HL-60 (cell line): ENCODE data around the gene DDX55.

Experiments
- DNase-seq, 2 experiments: peaks; one replicate each; pipeline ENCODE4 v3.0.0-alpha.2; 2010 to 2020; ENCODE audit warnings: low read depth in 1 of 2, low spot score in 1 of 2
- H3K27ac ChIP-seq: fragments of 250-450 bp; sonication (Bioruptor Pico); replicated peaks from 2 replicates; pipeline ENCODE4 v1.5.1; 2020; ENCODE audit warnings: mild to moderate bottlenecking, moderate library complexity
- H3K27me3 ChIP-seq: fragments of 250-450 bp; sonication (Bioruptor Pico); 2 replicates; pipeline ENCODE4 v1.5.1; 2021; ENCODE audit warnings: mild to moderate bottlenecking, moderate library complexity; ENCODE audit not compliant: insufficient read depth, poor library complexity, severe bottlenecking
- H3K4me3 ChIP-seq: replicated peaks from 2 replicates; pipeline ENCODE4 v1.5.1; 2011; ENCODE audit warnings: mild to moderate bottlenecking, control low read depth, low read length; ENCODE audit not compliant: insufficient read depth
- GABPA ChIP-seq: IDR thresholded peaks from 2 replicates; pipeline ENCODE4 v1.6.1; 2012; ENCODE audit warnings: low read depth
- POLR2AphosphoS5 ChIP-seq: IDR thresholded peaks from 2 replicates; pipeline ENCODE4 v1.6.1; 2012; ENCODE audit warnings: low read depth
- SPI1 ChIP-seq: IDR thresholded peaks from 2 replicates; pipeline ENCODE4 v1.6.1; 2012; ENCODE audit warnings: low read depth, mild to moderate bottlenecking, borderline replicate concordance
- TF ChIP-seq, protein P1 (sequence below): IDR thresholded peaks from one replicate; pipeline ENCODE4 v1.5.1; 2011; ENCODE audit warnings: low read length, control low read depth, inconsistent platforms; ENCODE audit not compliant: insufficient read depth
- TF ChIP-seq, protein P2 (sequence below): IDR thresholded peaks from 2 replicates; pipeline ENCODE4 v1.6.1; 2012; ENCODE audit warnings: low read depth; ENCODE audit not compliant: insufficient replicate concordance

Gene DDX55

DNA sequence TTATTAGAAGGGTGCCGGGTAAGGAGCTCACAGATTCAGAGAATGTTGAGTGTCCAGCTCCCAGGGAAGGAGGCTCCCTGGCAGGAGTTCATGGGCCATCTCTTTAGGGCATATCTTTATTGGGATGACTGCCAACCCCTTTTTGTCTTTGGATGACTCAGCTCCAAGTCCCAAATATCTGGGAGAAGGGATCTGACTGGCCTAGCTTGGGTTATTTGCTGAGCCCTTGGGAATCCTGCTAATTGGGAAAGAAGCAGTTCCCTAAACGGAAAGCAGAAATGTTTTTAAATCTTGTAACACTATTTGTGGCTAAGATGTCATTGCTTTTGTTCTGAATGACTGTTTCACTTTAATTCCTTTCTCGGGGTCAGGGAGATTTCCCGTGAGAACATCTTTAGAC, 12.6 kb downstream of the DDX55 start:
- no peak for TF ChIP-seq GABPA
- TF ChIP-seq POLR2AphosphoS5, result no peak
- TF ChIP-seq SPI1, result no peak
- TF ChIP-seq, protein P1, sequence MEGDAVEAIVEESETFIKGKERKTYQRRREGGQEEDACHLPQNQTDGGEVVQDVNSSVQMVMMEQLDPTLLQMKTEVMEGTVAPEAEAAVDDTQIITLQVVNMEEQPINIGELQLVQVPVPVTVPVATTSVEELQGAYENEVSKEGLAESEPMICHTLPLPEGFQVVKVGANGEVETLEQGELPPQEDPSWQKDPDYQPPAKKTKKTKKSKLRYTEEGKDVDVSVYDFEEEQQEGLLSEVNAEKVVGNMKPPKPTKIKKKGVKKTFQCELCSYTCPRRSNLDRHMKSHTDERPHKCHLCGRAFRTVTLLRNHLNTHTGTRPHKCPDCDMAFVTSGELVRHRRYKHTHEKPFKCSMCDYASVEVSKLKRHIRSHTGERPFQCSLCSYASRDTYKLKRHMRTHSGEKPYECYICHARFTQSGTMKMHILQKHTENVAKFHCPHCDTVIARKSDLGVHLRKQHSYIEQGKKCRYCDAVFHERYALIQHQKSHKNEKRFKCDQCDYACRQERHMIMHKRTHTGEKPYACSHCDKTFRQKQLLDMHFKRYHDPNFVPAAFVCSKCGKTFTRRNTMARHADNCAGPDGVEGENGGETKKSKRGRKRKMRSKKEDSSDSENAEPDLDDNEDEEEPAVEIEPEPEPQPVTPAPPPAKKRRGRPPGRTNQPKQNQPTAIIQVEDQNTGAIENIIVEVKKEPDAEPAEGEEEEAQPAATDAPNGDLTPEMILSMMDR, result no peak
- TF ChIP-seq, protein P2, sequence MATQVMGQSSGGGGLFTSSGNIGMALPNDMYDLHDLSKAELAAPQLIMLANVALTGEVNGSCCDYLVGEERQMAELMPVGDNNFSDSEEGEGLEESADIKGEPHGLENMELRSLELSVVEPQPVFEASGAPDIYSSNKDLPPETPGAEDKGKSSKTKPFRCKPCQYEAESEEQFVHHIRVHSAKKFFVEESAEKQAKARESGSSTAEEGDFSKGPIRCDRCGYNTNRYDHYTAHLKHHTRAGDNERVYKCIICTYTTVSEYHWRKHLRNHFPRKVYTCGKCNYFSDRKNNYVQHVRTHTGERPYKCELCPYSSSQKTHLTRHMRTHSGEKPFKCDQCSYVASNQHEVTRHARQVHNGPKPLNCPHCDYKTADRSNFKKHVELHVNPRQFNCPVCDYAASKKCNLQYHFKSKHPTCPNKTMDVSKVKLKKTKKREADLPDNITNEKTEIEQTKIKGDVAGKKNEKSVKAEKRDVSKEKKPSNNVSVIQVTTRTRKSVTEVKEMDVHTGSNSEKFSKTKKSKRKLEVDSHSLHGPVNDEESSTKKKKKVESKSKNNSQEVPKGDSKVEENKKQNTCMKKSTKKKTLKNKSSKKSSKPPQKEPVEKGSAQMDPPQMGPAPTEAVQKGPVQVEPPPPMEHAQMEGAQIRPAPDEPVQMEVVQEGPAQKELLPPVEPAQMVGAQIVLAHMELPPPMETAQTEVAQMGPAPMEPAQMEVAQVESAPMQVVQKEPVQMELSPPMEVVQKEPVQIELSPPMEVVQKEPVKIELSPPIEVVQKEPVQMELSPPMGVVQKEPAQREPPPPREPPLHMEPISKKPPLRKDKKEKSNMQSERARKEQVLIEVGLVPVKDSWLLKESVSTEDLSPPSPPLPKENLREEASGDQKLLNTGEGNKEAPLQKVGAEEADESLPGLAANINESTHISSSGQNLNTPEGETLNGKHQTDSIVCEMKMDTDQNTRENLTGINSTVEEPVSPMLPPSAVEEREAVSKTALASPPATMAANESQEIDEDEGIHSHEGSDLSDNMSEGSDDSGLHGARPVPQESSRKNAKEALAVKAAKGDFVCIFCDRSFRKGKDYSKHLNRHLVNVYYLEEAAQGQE, result no peak
- Histone ChIP-seq H3K27me3 (no peaks in the 10 kb centered on the region), H3K4me3 (no peak overlapping the region), H3K27ac (no peak overlapping the region)
- no peak for DNase-seq

DNA sequence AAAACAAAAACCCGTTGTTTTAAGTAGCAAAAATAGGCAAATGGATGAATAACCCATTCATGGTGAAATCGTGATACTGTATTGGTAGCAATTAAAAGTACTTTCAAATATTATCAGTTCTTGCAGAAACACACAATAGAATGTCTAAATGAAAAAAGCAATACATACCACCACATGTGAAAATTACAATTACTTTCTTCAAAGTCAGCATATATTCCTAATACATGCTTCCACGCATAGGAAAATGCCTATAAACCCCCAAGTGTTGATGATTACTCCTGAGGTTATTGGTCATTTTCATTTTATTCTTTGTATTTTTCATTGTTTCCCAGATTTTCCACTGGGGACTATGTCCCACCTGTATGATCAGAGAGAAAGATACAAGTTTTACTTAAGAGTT, 15.2 kb downstream of the DDX55 start:
- TF ChIP-seq SPI1, result no peak
- TF ChIP-seq, protein P1, result no peak
- TF ChIP-seq, protein P2, result no peak
- no peak for TF ChIP-seq GABPA
- TF ChIP-seq POLR2AphosphoS5, result no peak
- Histone ChIP-seq H3K4me3 (no peak overlapping the region), H3K27me3 (no peaks in the 10 kb centered on the region), H3K27ac (no peak overlapping the region)
- DNase-seq, result no peak

DNA sequence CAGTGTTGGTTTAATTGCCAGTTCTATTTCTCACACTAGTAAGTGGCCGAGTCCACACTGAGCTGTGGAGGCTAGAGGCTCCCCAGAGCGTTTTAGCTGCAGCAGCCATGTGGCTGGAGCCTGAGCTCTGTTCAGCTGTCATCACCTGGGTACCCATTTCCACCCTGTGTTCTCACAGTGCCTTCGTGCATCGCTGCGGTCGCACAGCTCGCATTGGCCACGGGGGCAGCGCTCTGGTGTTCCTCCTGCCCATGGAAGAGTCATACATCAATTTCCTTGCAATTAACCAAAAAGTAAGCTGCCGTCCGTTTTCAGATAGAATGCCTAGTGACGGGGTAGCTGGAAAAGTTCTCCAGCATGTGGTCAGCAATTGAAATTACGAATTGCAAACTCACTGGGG, 15.7 kb downstream of the DDX55 start:
- no peak for DNase-seq
- Histone ChIP-seq H3K27ac (no peak overlapping the region), H3K27me3 (no peaks in the 10 kb centered on the region), H3K4me3 (no peak overlapping the region)
- TF ChIP-seq, protein P1, result no peak
- TF ChIP-seq, protein P2, result no peak
- TF ChIP-seq POLR2AphosphoS5 (no peak; the same call in 1 of the 2 replicates), SPI1 (no peak), GABPA (no peak)
